Smooth muscle cell (in vitro differentiated cells): ENCODE results near the gene CFAP20DC. TPM values are rescaled to one million over a fixed set of nuclear protein-coding genes. Genes with fewer than 3 reads are reported as not detected.
A peak's percentile ranks its signal among the peaks of the same experiment; 100 is the strongest.
"Not testable (repeated sequence)": the region's sequence is repeated elsewhere in the genome, so short reads cannot be mapped to it uniquely, and the experiment has no call there.

Experiments used
- DNase-seq: peaks from one replicate; lab custom pipeline; 2025; ENCODE audit not compliant: unreplicated experiment; lab: John Stamatoyannopoulos, UW
- H2AFZ ChIP-seq: fragments of 200-600 bp; sonication (generic); 2 replicates; pipeline ENCODE4 v1.6.0; 2016; ENCODE audit warnings: antibody characterized with exemption, low read depth, mild to moderate bottlenecking
- H3F3A ChIP-seq: fragments of 200-600 bp; sonication (generic); 2 replicates; pipeline ENCODE4 v1.6.0; 2017; ENCODE audit warnings: antibody characterized with exemption, low read depth
- H3K27ac ChIP-seq: fragments of 200-600 bp; sonication (generic); 2 replicates; pipeline ENCODE4 v1.5.1; 2016; ENCODE audit warnings: low read depth, mild to moderate bottlenecking
- H3K27me3 ChIP-seq: fragments of 200-600 bp; sonication (generic); 2 replicates; pipeline ENCODE4 v1.6.1; 2016; ENCODE audit warnings: low read depth, mild to moderate bottlenecking
- H3K36me3 ChIP-seq: fragments of 200-600 bp; sonication (generic); 2 replicates; pipeline ENCODE4 v1.5.1; 2016; ENCODE audit warnings: low read depth
- H3K4me1 ChIP-seq: fragments of 200-600 bp; sonication (generic); 2 replicates; pipeline ENCODE4 v1.5.1; 2016; ENCODE audit warnings: low read depth
- H3K4me2 ChIP-seq: fragments of 200-600 bp; sonication (generic); 2 replicates; pipeline ENCODE4 v1.6.0; 2016; ENCODE audit warnings: mild to moderate bottlenecking
- H3K4me3 ChIP-seq: fragments of 200-600 bp; sonication (generic); 2 replicates; pipeline ENCODE4 v1.5.1; 2016; ENCODE audit warnings: mild to moderate bottlenecking
- H3K79me2 ChIP-seq: fragments of 200-600 bp; sonication (generic); 2 replicates; pipeline ENCODE4 v1.6.0; 2016; ENCODE audit warnings: low read depth, mild to moderate bottlenecking
- H3K9ac ChIP-seq: fragments of 200-600 bp; sonication (generic); 2 replicates; pipeline ENCODE4 v1.6.0; 2016; ENCODE audit warnings: low read depth
- H3K9me3 ChIP-seq: fragments of 200-600 bp; sonication (generic); replicated peaks from 2 replicates; pipeline ENCODE4 v1.5.1; 2016; ENCODE audit warnings: low read depth
- H4K20me1 ChIP-seq: fragments of 200-600 bp; sonication (generic); 2 replicates; pipeline ENCODE4 v1.6.0; 2016; ENCODE audit warnings: low read depth
- CTCF ChIP-seq: fragments of 200-600 bp; sonication (generic); IDR thresholded peaks from 2 replicates; pipeline ENCODE4 v1.5.1; 2017; ENCODE audit warnings: borderline replicate concordance, mild to moderate bottlenecking, antibody characterized with exemption; ENCODE audit not compliant: insufficient read depth, poor library complexity, severe bottlenecking
- WGBS: methylation state at CpG from one replicate; pipeline ENCODE4 v1.1.7; 2016; ENCODE audit warnings: low lambda C conversion rate; 5-methylcytosine and 5-hydroxymethylcytosine counted together
- polyA plus RNA-seq: library from polyadenylated mRNA; unstranded; fragments of >200 nt; fragmentation: Nextera tagmentation; extraction: Ambion mirVana; gene quantifications from 2 replicates; pipeline ENCODE4 v1.2.1, GENCODE V29; 2016
- total RNA-seq: library from RNA; depleted of rRNA; stranded (reverse); fragments of >200 nt; gene quantifications from 2 replicates; pipeline ENCODE4 v1.2.3, GENCODE V29; 2014

CFAP20DC gene
- total and polyA plus RNA-seq, 2 experiments from 2014 or later, result 7.9 to 11.6 TPM

DNA sequence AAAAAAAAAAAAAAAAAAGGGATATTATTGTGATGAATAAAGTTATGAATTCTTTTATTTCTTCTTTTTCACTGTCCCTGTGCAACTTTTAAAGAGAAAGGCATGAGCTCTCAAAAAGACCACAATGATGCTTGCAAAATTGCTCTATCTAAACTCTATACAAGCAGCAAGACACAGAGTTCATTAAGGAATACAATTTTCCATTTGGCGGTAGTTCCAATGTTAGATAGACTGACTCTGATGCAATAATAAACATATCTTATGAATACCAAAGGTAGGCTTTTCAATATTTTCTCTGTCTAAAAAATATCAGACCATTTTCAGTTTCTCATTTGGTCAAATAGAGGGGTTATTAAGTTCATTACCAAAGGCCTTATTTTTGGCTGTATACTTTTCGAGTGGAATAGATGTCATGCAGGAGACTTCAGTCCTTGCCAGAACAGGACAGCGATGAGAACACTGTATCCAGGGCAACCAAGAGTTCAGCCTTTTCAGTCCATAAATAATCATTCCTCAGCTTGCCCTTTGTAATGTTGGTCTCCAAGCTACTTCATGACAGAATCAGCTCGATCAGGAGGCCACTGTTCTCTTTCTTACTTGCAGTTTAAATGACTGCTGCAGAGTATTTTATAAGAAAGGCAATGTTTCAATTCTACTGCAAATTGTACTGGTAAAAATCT, 220.4 kb downstream of the CFAP20DC start:
- TF ChIP-seq CTCF, result no peak
- Histone ChIP-seq H3K9ac (no peak overlapping the region), H3K79me2 (no peaks in the 10 kb centered on the region), H3K4me2 (no peak overlapping the region), H3K36me3 (no peaks in the 10 kb centered on the region), H2AFZ (no peak overlapping the region), H3K27me3 (no peaks in the 10 kb centered on the region), H3K9me3 (no peaks in the 10 kb centered on the region), H3F3A (no peaks in the 10 kb centered on the region), H3K27ac (no peak overlapping the region), H3K4me3 (no peak overlapping the region), H3K4me1 (no peaks in the 10 kb centered on the region), H4K20me1 (no peaks in the 10 kb centered on the region)
- DNase-seq, result no peak
- WGBS, result 90% methylated on average over 4 of the region's 4 CpGs

GRCh38 chr3:58824777-58825176, 225.0 kb downstream of the CFAP20DC start:
- Histone ChIP-seq H3K9me3 (no peaks in the 10 kb centered on the region), H3K4me3 (no peak overlapping the region), H3K4me2 (no peak overlapping the region), H2AFZ (no peak overlapping the region), H3K79me2 (no peaks in the 10 kb centered on the region), H3F3A (no peaks in the 10 kb centered on the region), H3K27me3 (no peaks in the 10 kb centered on the region), H3K36me3 (no peaks in the 10 kb centered on the region), H4K20me1 (no peaks in the 10 kb centered on the region), H3K9ac (no peak overlapping the region), H3K4me1 (no peaks in the 10 kb centered on the region), H3K27ac (no peak overlapping the region)
- no peak for DNase-seq
- TF ChIP-seq CTCF, result no peak
- 94% methylated on average over 1 of the region's 1 CpG for WGBS

DNA sequence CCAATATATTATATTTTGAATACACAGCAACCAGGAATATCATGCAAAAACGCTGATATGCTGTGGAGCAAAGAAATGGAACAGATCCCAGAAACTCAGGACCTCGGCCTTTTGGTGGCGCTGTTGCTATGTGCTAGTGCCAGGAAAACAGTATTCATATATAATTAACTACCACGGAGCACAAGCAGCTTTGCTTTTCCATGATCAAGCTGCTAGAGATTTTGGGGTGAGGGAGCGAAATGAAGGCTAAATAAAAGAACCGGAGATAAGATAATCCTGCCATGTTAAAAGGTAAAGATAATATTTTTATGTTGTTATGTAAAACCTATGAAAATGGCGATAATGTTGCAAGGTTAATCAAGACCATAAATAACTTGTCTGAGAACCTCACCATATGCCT, 225.5 kb downstream of the CFAP20DC start:
- Histone ChIP-seq H3K79me2 (no peaks in the 10 kb centered on the region), H3K9me3 (no peaks in the 10 kb centered on the region), H4K20me1 (no peaks in the 10 kb centered on the region), H3K27ac (no peak overlapping the region), H3K9ac (no peak overlapping the region), H3K4me1 (no peaks in the 10 kb centered on the region), H3K27me3 (no peaks in the 10 kb centered on the region), H3K4me2 (peak overlapping the region; percentile 0), H3F3A (no peaks in the 10 kb centered on the region), H3K4me3 (no peak overlapping the region), H2AFZ (no peak overlapping the region), H3K36me3 (no peaks in the 10 kb centered on the region)
- TF ChIP-seq CTCF, result peak; percentile 66
- peak; percentile 1 for DNase-seq
- 28% methylated on average over 7 of the region's 7 CpGs for WGBS

- 95% methylated on average over 25 of the region's 26 CpGs for WGBS
- not testable (repeated sequence) for H3K79me2 ChIP-seq, H3F3A ChIP-seq, H2AFZ ChIP-seq, H3K27ac ChIP-seq, H3K27me3 ChIP-seq, H4K20me1 ChIP-seq, H3K4me1 ChIP-seq, H3K4me3 ChIP-seq, H3K9ac ChIP-seq, H3K4me2 ChIP-seq, H3K36me3 ChIP-seq, DNase-seq, H3K9me3 ChIP-seq
Observed at GRCh38 chr3:58806551-58807244, 243.1 kb downstream of the CFAP20DC start.
